Measurements from ENCODE around the gene MYH14.

MYH14 gene

DNA sequence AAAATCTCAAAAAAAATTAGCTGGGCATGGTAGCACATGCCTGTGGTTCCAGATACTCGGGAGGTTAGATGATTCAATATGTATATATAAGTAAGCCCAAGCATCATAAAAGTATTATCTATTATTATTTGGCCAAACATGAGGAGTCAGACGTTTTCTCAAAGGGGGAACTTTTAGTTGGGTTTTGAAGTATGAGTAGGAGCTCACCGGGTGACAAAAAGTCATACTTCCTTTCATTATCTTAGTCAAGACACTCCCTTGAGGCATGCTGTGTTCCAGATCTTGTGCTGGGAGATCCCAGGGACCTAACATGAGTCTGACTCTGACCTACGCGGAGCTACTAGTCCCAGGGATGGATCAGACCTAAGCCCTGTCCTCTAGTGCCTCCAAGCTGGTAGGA lies 8.2 kb upstream of the MYH14 start:
- DNase-seq: no peak

DNA sequence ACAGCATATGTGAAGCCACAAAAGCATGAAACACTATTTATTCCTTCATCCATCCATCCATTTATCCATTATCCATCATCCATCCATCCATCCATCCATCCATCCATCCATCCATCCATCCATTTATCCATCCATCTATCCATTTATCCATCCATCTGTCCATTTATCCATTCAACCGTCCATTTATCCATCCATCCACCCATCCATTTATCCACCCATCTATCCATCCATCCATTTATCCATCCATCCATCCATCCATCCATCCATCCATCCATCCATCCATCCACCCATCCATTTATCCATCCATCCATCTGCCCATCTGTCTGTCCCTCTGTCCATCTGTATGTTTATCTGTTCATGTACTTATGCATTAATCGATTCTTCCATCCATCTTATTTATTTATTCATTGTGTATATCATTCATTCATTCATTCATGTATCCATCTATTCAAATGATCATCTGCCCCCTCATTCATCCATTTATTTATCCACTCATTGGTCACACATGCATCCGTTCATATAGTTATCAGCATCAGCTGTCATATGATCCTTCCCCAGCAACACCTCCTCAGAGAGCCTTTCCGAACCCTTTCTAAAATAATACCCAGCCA lies 7.0 kb upstream of the MYH14 start:
- no peak for DNase-seq

DNA sequence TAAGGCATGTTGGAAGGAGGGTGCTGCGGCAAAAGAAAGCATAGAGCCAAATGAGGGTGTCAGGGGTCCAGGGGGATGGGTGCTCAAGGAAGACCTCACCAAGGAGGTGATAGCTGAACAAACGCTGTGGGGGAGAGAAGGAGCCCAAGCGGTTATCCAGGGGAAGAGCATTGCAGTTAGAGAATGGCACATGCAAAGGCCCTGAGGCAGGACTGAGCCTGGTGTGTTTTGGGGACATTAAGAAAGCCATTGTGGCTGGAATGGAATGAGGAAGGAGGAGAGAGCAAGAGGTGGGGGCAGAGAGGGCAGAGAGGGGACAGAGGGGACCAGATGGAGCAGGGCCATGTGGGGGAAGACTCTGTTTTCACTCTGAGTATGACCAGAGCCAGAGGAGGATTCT lies 6.1 kb upstream of the MYH14 start:
- no peak for DNase-seq

DNA sequence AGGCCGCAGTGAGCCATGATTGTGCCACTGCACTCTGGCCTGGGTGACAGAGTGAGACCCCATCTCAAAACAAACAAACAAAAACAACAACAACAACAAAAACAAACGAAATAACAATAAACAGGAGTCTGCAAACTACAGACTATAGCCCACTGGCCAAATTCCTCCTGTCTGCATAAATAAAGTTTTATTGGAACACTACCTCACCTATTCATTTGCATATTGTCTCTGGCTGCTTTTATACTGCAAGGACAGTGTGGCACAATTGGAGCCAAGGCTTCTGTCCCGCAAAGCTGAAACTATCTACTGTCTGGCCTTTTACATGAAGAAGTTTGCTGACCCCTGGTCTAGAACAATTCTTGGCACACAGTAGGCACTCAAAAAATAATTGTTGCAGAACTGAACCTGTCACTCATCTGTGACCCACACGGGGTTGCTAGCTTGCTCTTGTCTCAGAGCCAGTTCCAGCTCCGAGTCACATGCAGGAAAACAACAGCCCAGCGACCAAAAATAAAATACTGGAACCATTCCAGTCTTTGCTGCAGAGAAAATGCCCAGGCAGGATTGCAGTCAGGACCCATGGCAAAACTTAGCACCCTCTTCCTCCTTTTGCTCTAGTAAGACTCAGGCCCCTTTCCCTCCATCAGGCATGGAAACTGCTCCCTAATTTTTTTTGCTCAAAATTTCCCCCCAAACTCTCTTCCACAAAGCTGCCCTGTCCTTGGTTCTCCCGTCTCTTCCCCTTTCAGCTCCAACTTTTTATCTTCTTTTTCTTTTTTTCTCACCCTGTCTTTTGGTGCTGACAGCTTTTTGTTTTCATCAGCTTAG lies 4.8 kb upstream of the MYH14 start:
- DNase-seq: no peak

DNA sequence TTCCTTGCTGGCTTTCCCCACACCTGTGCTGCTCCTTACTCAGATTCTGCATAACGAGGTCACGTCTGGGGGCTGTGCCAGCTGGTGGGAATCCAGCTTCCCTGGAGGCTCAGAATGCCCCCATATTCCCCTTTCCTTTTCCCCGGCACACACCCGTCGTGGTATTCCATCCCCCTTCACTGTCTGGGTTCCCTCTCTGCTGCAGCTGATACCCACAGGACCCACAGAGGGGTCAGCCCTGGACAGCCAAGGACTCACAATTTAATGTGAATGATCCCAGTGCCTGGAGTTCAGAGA lies 4.2 kb upstream of the MYH14 start:
- no peak for DNase-seq

DNA sequence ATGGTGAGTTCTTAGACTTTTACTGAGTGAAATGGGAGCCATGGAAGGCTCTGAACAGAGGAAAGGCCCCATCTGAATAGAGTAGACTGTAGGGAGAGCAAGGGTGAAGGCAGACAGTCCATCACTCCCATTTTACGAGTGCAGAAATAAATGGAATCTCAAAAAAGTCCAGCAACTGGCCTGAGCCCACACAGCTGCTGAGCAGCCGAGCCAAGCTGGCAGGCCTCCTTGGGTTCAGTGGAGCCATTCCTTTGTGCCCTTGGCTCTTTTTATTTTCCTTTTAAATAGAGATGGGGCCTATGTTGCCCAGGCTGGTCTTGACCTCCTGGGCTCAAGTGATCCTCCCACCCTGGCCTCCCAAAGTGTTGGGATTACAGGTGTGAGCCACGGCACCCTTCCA lies 1.0 kb upstream of the MYH14 start:
- no peak for DNase-seq

DNA sequence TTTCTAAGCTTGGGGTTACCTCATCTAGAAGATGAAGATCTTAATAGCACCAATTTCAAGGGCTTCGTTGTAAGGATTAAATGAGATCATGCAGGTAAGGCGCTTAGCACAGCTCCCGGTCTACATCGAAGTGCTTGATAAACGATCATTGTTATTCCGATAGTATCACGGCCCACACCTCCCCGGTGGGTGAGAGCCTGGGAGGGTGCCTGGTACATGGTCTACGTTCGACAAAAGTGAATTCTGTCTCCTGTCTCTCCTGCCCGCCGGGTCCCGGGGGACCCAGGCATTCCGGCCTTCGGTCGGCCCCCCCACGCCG lies 501 bp upstream of the MYH14 start:
- DNase-seq: no peak

DNA sequence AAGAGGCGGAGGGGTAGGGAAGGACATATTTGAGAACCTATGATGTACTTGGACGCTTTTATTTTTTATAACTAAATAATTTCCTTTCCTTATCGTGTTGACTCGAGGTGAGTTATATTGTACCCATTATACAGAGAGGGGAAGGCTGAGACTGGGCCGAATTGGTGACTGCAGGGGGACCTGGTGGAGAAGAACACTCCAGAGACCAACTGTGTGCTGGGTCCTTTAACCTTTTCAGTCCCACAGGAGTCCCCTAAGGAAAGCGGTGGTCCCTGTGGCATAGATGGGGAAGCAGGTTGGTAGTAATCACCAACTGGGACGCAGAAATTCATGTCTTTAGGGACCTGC lies 633 bp downstream of the MYH14 start:
- DNase-seq: no peak

DNA sequence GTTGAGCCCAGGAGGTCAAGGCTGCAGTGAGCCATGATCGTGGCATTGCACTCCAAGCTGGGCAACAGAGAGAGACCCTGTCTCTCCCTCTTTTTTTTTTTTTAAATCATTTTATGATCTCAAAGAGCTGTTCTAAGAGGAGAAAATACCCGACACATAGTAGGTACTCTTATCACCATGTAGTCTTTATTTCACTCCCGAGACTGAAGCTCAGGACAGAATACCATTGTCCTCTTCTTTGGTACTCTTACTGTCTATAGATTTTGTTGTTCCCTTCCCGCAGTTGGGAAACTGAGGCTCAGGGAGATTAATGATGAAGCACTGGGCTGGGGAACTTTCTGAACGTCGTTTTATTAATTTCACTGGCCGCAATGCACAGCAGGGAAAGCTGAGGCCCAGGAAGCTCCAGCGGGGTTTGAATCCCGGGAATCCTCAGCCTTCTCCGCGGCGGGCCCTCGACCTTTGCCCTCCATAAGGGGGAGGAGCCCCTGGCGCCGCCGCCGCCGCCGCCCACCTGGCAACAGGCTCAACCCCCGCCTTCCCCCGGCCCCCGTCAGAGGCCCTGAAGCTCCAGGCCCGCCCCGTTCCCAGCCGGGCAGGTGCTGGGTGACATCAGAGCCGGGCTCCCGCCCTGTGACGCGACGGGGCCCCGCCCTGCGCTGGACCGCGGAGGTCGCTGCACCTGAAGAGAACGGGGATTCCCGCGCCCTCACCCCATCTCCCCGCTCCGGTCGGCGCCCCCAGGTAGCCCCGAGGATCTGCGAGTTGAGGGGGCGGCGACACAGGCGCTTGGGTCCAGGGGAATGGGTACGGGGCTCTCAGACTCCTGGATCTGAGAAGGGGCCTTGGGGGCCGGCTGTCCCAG lies 1.6 kb downstream of the MYH14 start:
- DNase-seq: no peak

DNA sequence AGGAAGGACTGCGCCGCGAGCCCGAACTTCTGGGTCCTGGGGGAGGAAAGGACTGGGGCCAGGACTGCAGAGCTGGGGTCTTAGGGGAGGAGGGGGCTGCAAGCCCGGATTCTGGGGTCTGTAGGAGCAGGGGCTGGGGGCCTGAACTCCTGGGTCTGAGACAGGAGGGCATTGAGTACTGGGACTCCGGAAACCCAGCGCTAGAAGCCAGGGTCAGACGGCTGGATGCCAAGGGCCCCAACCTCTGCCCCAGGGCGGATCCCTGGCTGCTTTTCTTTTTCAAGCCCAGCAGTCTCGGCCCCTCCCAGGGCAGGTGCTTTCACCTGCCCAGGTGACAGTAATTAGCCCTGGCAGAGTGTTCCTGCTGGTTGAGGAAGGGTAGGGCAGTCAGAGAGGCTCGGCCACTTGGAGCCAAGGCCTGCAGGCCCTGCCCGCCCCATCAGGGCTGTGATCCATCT lies 2.3 kb downstream of the MYH14 start:
- no peak for DNase-seq

DNA sequence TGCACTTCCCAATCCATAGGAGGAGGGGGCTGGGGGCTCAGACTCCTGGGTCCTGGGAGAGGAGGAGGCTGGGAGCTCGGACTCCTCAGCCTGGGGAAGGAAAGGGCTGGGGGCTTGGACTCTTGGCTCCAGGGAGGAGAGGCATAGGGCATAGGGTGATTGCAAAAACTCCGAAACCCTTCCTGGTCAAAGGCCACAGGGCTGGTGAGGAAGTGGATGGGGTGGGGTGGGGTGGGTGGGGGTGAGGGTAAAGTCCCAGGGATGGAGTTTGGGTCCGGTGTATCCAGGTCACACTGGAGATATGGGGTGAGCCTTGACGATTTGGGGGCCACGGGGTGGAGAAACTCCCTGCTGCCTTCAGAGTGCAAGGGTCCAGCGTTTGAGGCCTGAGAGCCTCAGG lies 2.8 kb downstream of the MYH14 start:
- no peak for DNase-seq

DNA sequence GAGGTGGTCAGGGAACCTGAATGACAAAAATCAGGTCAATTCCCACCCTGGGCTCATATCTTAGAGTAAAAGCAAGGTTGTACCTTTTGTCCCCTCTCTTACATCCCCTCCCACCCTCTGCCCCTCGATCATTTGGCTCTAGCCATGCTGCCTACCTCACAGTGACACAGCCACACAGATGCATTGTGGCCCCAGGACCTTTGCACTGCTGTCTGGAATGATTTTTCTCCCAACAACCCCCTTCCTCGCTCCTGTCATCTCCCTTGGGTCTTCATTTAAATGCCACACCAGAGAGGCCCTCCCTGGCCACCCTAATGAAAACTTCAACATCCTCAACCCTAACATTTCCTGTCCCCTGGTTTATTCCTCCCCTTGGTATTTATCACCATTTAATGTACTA lies 4.3 kb downstream of the MYH14 start:
- no peak for DNase-seq

DNA sequence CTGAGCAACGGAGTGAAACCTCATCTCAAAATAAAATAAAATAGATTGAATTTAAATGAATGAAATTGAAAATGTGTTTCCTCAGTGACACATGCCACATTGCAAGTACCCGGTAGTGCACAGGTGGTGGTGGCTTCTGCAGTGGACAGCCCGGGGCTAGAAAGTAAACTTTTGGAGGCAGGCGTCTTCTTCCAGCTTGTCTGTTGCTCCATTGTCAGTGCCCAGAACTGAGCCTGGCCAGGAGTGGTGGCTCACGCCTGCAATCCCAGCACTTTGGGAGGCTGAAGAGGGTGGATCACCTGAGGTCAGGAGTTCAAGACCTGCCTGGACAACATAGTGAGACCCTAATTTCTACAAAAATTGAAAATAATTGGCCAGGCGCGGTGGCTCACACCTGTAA lies 5.7 kb downstream of the MYH14 start:
- DNase-seq: no peak

DNA sequence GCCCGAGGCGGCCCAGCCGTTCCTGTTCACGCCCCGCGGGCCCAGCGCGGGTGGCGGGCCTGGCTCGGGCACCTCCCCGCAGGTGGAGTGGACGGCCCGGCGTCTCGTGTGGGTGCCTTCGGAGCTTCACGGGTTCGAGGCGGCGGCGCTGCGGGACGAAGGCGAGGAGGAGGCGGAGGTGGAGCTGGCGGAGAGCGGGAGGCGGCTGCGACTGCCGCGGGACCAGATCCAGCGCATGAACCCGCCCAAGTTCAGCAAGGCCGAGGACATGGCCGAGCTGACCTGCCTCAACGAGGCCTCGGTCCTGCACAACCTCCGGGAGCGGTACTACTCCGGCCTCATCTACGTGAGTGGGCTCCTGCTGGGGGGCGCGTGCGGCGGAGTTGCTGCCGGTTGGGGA lies 7.0 kb downstream of the MYH14 start:
- DNase-seq: no peak

DNA sequence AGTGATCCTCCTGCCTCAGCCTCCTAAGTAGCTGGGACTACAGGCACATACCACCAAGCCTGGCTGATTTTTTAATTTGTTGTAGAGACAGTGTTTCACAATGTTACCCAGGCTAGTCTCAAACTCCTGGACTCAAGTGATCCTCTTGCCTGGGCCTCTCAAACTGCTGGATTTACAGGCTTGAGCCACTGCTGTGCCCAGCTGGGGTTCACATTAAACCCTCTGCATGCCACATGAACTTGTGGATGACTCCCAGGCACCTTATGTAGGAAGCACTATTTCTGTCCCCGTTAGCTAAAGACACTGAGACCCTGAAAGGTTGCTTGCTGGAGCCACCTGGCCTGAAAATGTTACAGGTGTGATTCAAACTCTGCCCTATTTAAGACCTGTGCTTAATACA lies 10.5 kb downstream of the MYH14 start:
- DNase-seq: no peak

DNA sequence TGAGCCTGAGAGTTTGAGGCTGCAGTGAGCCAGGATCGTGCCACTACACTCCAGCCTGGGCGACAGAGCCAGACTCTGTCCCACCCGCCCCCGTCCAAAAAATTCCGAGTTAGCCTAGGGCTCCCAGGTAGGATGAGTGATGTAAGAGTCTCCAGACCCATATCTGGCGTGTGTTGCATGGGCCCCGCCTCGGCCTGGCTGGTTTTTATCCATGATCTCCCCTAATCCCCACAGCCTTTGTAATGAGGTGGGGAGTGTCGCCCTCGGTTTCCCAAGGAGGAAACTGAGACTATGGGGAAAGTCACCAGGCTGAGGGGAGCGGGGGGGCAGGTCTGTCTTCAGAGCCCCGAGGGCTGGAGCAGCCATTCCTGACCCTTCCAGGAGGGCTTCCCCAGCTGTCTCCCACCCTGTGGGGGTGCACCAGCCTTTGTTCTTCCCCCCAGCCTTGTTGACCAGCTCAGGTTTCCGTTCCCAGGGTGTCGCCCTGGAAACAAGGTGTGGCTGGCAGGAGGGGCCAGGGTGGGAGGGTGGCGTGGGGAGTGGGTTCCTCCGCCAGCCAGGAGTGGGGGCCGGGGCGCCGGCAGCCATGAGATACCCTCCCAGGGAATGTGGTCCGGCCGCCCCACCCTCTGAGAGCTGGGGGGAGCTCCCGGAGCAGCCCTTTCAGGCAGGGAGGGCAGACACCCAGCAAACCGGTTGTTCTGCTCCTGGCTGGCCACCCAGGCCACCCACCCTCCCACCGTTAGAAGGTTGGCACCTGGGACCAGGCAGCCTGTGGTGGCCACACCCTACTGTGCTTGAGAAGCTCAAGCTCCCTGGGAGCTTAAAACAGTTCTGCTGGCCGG lies 11.5 kb downstream of the MYH14 start:
- no peak for DNase-seq

DNA sequence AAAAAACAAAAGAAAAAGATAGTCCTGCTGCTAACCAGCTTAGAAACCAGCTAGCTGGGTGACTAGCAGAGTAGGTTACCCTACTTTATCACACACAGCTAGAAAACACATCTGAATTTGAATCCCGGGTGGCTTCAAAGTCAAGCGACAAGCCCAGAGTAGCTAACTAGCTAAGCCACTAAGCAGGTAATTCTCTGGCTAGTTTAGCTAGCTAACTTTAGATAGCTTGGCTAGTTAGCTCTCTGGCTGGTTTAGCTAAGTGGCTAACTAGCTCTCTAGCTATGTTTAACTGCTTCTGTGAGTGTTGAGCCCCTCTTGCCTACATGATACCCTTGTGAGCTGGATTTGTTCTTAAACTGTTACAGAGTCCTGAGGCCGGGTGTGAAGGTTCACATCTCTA lies 12.4 kb downstream of the MYH14 start:
- DNase-seq: no peak

DNA sequence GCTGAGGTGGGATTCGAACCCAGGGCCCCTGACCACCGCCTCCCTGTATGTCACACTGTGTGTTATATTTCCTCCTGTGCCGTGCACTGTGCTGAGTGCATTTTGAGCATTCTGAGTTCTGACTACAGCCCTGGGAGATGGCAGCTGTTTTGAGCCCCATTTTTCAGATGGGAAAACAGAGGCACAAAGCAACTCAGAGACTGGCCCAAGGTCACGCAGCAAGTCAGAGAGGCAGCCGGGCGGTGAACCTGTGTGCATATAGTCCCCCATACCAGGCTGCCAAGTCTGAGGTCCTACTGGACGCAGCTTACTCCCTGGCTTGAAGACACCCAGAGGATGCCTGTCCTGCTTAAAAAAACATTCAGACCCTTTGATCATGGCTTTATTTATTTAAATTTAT lies 17.7 kb downstream of the MYH14 start:
- no peak for DNase-seq

DNA sequence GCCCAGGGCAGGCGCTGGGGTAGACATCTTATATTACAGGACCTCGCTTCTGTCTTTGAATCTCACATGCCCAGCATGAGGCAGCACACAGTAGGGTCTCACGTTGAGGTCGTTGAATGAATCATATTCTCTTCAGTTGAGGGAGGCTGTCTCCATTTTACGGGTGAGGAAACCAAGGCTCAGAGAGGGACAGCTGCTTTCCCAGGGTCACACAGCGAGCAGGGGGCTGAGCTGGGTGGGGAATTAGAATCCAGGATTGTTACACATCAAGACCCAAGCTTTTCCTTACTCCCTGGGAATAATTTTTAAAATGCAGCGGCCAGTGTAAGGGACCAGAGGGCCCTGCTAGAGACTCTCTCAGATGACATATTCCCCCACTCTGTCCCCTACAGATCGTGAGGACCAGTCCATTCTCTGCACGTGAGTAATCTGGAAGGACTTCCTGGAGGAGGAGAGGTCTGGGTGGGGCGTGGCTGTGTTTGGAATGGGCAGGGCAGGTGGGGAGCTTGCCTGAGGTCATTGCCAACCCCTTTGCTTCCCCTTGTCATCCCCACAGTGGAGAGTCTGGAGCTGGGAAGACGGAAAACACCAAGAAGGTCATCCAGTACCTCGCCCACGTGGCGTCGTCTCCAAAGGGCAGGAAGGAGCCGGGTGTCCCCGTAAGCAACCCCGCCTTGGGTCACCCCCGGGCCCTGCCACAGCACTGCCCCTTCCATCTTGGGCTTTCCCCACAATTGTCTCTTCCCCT lies 19.4 kb downstream of the MYH14 start:
- DNase-seq: no peak

DNA sequence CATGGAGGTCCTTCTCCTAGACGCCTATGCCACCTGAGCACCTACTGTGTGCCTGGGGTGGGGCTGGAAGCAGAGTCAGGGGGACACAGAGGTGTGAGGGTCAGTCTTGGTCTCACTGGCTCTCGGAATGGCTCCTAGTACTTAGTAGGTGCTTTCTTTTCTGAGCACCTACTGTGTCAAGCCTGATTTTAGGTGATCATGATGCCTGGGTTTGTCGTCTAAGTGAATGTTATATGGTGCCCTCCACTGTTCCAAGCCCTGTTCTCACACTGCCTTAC lies 20.0 kb downstream of the MYH14 start:
- DNase-seq: no peak

DNA sequence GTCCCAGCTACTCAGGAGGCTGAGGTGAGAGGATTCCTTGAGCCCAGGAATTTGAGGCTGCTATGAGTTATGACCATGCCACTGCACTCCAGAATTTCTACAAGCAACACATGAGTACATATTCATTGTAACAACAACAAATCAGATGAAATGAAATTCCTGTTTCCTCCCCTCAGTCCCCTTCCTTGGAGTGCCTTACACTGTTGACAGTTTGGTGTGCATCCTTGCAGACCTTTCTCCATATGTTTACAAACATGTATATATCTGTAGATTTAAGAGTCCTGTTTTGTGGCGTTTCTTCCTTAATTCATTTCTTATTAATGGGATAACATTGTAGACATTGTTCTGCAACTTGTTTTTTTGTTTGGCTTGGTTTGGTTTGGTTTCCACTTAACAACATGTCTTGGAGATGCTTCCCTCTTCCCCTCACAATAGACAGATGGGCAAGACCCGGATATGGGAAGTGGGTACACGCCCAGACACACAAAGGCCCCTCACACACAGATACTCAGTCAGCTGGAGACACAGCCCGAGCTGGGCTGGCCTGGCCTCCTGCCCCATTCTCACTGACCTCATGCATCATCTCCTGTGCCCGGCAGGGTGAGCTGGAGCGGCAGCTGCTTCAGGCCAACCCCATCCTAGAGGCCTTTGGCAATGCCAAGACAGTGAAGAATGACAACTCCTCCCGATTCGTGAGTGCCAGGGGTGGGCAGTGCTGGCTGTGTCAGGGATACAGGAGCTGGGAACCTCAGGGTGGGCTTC lies 21.7 kb downstream of the MYH14 start:
- DNase-seq: no peak

DNA sequence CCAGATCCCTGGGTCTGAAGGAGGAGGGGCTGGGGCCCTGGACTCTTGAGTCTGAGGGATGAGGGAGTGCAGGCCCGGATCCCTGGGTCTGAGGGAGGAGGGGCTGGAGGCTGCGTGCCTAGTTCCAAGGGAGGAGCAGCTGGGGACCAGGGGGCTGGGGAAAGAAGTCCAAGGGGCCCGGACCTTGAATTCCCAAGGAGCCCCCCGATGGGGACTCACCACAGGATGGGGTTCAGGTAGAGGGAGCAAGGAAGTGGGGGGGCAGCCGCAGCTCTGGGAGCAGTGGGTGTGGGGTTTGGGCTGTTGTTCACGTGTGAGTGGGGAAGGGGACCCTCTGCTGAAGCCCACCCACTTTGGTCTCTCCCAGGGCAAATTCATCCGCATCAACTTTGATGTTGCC lies 23.1 kb downstream of the MYH14 start:
- no peak for DNase-seq

Measured in cortex of kidney (tissue), 1 donor.